ENCODE measurements around the gene EFNA3. TPM values are rescaled to one million over a fixed set of nuclear protein-coding genes. Genes with fewer than 3 reads are reported as not detected.
A peak's percentile ranks its signal among the peaks of the same experiment; 100 is the strongest.

Gene EFNA3
- total and polyA plus RNA-seq, 2 experiments from 2014 or later, result 10.3 to 13.6 TPM

DNA sequence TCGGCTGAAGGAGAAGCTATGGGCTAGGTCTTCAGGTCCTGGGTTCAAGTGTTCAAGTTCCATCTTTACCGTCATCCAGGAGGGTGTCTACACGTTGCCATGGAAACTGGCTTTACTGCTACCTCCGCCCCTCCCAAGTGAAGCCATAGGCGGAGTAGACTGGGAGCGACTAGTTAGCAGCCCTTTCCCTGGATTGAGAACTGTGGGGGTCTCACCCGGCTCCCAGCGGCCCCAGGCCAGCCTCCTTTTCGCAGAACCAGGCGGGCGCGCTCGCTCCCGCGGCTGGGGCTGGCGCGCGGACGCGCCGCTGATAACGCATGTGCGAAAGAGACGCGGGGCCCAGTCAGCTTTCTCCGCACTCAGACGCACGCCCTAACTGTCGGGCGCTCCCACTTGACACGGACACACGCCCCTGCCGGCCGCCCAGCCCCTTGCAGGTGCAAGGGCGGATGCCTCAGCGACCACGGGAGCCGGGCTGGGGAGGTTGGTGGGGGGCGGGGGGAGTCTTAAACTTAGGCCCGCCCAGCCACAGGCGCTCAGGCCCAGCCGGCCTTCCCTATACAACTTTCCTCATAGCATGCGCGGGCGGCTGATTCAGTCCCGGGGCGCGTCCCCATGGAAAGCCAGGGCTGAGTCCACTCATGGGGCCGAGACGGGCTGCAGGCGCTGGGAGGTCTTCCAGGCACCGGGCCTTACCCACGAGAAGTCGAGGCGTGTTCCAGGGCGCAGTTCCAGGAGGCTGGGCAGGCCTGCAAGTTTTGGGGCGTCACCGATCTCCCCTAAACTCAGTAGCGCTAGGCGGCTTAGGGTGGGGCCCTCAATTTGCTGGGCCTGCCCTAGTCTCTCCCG lies 7.7 kb upstream of the EFNA3 start:
- H3K4me3 Mint-ChIP-seq, result peak overlapping the region; percentile 71
- peaks cover 33% of the 10 kb centered on the region for H3K27me3 ChIP-seq (ENCODE audit: insufficient read depth)
- H3K4me3 ChIP-seq, result peak overlapping the region; percentile 66
- peak overlapping the region; percentile 100 for H3K4me2 ChIP-seq
- H3K36me3 Mint-ChIP-seq (ENCODE audit: low read depth), result peaks cover 26% of the 10 kb centered on the region
- peaks cover 19% of the 10 kb centered on the region for H3K4me1 ChIP-seq (ENCODE audit: insufficient read depth)
- DNase-seq (ENCODE audit: low spot score) (peak; percentile 95), ATAC-seq (peak; percentile 85)
- no peak overlapping the region for H3K27ac ChIP-seq (ENCODE audit: low read depth)
- peaks cover 8% of the 10 kb centered on the region for H4K20me1 ChIP-seq (replicated peaks; ENCODE audit: insufficient read depth)
- peak overlapping the region; percentile 1 for H2AFZ ChIP-seq
- H3K27me3 Mint-ChIP-seq (ENCODE audit: insufficient read depth, low read depth, poor library complexity), result peaks cover 23% of the 10 kb centered on the region
- peaks cover 19% of the 10 kb centered on the region for H3F3A ChIP-seq (replicated peaks; ENCODE audit: low read depth)
- H3K79me2 ChIP-seq (replicated peaks; ENCODE audit: insufficient read depth), result no peaks in the 10 kb centered on the region
- H3K27ac Mint-ChIP-seq, result no peak overlapping the region
- H3K4me1 Mint-ChIP-seq, result peaks cover 44% of the 10 kb centered on the region
- no peaks in the 10 kb centered on the region for H3K9me3 Mint-ChIP-seq
- TF ChIP-seq ETS1 (IDR thresholded peaks at IDR 0.05), result no peak
- no peak for TF ChIP-seq JUNB (IDR thresholded peaks at IDR 0.05; ENCODE audit: unreplicated experiment)
- TF ChIP-seq CTCF (conservative IDR thresholded peaks at IDR 0.05; ENCODE audit: low read depth in 2 of 2), result peak; percentile 43 to 49
- TF ChIP-seq CREB1 (CRISPR knock-in tag; IDR thresholded peaks at IDR 0.05; ENCODE audit: low read depth), result peak; percentile 63
- TF ChIP-seq POLR2AphosphoS5 (IDR thresholded peaks at IDR 0.05; ENCODE audit: low read depth), result peak; percentile 54
- TF ChIP-seq, protein P1, sequence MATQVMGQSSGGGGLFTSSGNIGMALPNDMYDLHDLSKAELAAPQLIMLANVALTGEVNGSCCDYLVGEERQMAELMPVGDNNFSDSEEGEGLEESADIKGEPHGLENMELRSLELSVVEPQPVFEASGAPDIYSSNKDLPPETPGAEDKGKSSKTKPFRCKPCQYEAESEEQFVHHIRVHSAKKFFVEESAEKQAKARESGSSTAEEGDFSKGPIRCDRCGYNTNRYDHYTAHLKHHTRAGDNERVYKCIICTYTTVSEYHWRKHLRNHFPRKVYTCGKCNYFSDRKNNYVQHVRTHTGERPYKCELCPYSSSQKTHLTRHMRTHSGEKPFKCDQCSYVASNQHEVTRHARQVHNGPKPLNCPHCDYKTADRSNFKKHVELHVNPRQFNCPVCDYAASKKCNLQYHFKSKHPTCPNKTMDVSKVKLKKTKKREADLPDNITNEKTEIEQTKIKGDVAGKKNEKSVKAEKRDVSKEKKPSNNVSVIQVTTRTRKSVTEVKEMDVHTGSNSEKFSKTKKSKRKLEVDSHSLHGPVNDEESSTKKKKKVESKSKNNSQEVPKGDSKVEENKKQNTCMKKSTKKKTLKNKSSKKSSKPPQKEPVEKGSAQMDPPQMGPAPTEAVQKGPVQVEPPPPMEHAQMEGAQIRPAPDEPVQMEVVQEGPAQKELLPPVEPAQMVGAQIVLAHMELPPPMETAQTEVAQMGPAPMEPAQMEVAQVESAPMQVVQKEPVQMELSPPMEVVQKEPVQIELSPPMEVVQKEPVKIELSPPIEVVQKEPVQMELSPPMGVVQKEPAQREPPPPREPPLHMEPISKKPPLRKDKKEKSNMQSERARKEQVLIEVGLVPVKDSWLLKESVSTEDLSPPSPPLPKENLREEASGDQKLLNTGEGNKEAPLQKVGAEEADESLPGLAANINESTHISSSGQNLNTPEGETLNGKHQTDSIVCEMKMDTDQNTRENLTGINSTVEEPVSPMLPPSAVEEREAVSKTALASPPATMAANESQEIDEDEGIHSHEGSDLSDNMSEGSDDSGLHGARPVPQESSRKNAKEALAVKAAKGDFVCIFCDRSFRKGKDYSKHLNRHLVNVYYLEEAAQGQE (IDR thresholded peaks at IDR 0.05; ENCODE audit: unreplicated experiment), result no peak
- no peaks in the 10 kb centered on the region for H3K9me2 ChIP-seq (ENCODE audit: insufficient read depth)
- no peaks in the 10 kb centered on the region for H3K36me3 ChIP-seq (ENCODE audit: insufficient read depth)

DNA sequence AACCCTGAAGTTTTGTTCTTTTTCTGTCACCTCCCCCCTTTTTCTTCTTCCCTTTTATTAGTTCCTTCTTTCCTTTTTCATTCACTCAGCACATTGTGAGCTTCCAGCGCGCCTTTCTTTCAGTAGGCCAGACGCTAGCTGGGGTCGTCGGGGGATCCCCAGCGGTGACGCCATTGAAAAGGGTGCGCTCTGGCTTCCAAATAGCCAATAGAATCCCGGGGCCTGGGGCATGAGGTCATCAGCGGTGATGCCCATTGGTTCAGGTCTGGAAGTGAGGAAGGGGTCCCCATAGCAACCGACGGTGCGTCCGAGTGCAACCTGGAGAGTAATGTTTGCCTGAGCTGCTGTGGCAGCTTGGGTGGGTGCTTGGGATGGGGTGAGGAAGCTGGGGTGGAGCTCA lies 6.9 kb upstream of the EFNA3 start:
- Histone ChIP-seq H4K20me1 (replicated peaks; ENCODE audit: insufficient read depth) (peaks cover 3% of the 10 kb centered on the region), H3K9me2 (ENCODE audit: insufficient read depth) (no peaks in the 10 kb centered on the region), H3K4me1 (ENCODE audit: insufficient read depth) (peaks cover 19% of the 10 kb centered on the region), H3K79me2 (replicated peaks; ENCODE audit: insufficient read depth) (no peaks in the 10 kb centered on the region), H3K4me2 (peak overlapping the region; percentile 100), H3K27me3 (ENCODE audit: insufficient read depth) (peaks cover 37% of the 10 kb centered on the region), H2AFZ (peak overlapping the region; percentile 1; the same call in 1 of the 2 replicates), H3K36me3 (ENCODE audit: insufficient read depth) (no peaks in the 10 kb centered on the region), H3K27ac (ENCODE audit: low read depth) (no peak overlapping the region), H3K4me3 (peak overlapping the region; percentile 66), H3F3A (replicated peaks; ENCODE audit: low read depth) (peaks cover 19% of the 10 kb centered on the region)
- Mint-ChIP-seq H3K9me3 (no peaks in the 10 kb centered on the region), H3K27me3 (ENCODE audit: insufficient read depth, low read depth, poor library complexity) (peaks cover 28% of the 10 kb centered on the region), H3K27ac (no peak overlapping the region), H3K36me3 (ENCODE audit: low read depth) (peaks cover 19% of the 10 kb centered on the region), H3K4me1 (peaks cover 39% of the 10 kb centered on the region), H3K4me3 (peak overlapping the region; percentile 71)
- DNase-seq (ENCODE audit: low spot score) (peak; percentile 99), ATAC-seq (peak; percentile 76)
- TF ChIP-seq CREB1 (CRISPR knock-in tag; IDR thresholded peaks at IDR 0.05; ENCODE audit: low read depth) (peak; percentile 76), CTCF (conservative IDR thresholded peaks at IDR 0.05; ENCODE audit: low read depth in 2 of 2) (no peak)
